ENCODE results near the gene TNPO1.

TNPO1 gene

GRCh38 chr5:72888595-72888994, 72.1 kb downstream of the TNPO1 start:
- Histone ChIP-seq H3K27ac (ENCODE audit: low read depth, low read length) (no peak overlapping the region), H3K4me1 (ENCODE audit: control insufficient read depth, insufficient read depth, low read length) (no peaks in the 10 kb centered on the region), H3K9me3 (ENCODE audit: control insufficient read depth, insufficient read depth, low read length) (no peaks in the 10 kb centered on the region), H3K9ac (ENCODE audit: low read depth, low read length) (no peak overlapping the region), H3K4me3 (ENCODE audit: low read depth, low read length) (no peak overlapping the region), H3K36me3 (ENCODE audit: control insufficient read depth, insufficient read depth, low read length) (peaks cover 98% of the 10 kb centered on the region), H3K27me3 (ENCODE audit: control insufficient read depth, insufficient read depth, low read length) (no peaks in the 10 kb centered on the region)

DNA sequence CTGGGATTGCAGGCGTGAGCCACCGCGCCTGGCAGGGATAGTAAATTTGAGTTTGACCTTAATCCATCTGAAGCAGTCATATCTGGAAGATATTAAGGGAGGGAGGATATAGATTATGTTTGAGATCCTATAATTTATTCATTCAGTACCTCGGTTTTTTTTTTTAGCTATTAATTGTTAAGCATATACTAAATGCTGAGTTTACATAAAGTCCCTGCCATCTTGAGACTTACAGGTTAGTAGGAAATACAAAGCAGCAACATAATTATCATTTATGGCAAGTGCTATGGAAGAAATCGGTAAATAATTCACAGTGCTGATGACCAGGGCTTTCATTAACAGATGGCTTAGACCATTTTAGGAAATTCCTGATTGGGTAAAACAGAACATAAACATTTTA, 72.9 kb downstream of the TNPO1 start:
- Histone ChIP-seq H3K27me3 (ENCODE audit: control insufficient read depth, insufficient read depth, low read length) (no peaks in the 10 kb centered on the region), H3K4me1 (ENCODE audit: control insufficient read depth, insufficient read depth, low read length) (no peaks in the 10 kb centered on the region), H3K9ac (ENCODE audit: low read depth, low read length) (no peak overlapping the region), H3K9me3 (ENCODE audit: control insufficient read depth, insufficient read depth, low read length) (no peaks in the 10 kb centered on the region), H3K4me3 (ENCODE audit: low read depth, low read length) (no peak overlapping the region), H3K27ac (ENCODE audit: low read depth, low read length) (no peak overlapping the region), H3K36me3 (ENCODE audit: control insufficient read depth, insufficient read depth, low read length) (peaks cover 98% of the 10 kb centered on the region)

- H3K9ac ChIP-seq (ENCODE audit: low read depth, low read length) = no peak overlapping the region
- no peaks in the 10 kb centered on the region for H3K4me1 ChIP-seq (ENCODE audit: control insufficient read depth, insufficient read depth, low read length)
- no peak overlapping the region for H3K27ac ChIP-seq (ENCODE audit: low read depth, low read length)
- no peak overlapping the region for H3K4me3 ChIP-seq (ENCODE audit: low read depth, low read length)
- H3K36me3 ChIP-seq (ENCODE audit: control insufficient read depth, insufficient read depth, low read length) = peaks cover 98% of the 10 kb centered on the region
- no peaks in the 10 kb centered on the region for H3K27me3 ChIP-seq (ENCODE audit: control insufficient read depth, insufficient read depth, low read length)
- H3K9me3 ChIP-seq (ENCODE audit: control insufficient read depth, insufficient read depth, low read length) = no peaks in the 10 kb centered on the region
Observed at GRCh38 chr5:72892846-72893245, 76.4 kb downstream of the TNPO1 start.

GRCh38 chr5:72895758-72896157, 79.3 kb downstream of the TNPO1 start:
- peaks cover 99% of the 10 kb centered on the region for H3K36me3 ChIP-seq (ENCODE audit: control insufficient read depth, insufficient read depth, low read length)

DNA sequence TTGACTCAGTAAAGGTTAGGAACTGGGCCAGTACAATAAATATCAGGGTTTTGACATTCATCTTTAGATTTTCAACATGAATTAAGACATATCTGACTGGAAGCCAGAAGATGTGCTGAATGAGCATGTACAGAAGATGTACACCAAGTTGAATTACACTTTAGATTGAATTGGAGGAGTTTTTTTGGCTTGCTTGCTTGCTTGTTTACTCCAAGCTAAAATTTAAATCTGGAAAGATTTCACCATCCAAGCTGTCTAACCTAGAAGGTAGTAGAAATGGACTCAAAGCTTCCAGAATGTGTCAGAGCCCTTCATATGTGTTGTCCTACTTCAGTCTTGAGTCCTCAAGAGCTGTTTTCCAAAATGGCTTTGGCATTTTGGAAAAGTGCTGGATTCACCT, 90.3 kb downstream of the TNPO1 start:
- Histone ChIP-seq H3K27ac (ENCODE audit: low read depth, low read length) (no peak overlapping the region), H3K36me3 (ENCODE audit: control insufficient read depth, insufficient read depth, low read length) (peaks cover 95% of the 10 kb centered on the region), H3K9ac (ENCODE audit: low read depth, low read length) (no peak overlapping the region)

More at GRCh38 chr5:72895758-72896157, 79.3 kb downstream of the TNPO1 start:
- Histone ChIP-seq H3K9me3 (ENCODE audit: control insufficient read depth, insufficient read depth, low read length) (no peaks in the 10 kb centered on the region), H3K4me3 (ENCODE audit: low read depth, low read length) (no peak overlapping the region), H3K27ac (ENCODE audit: low read depth, low read length) (no peak overlapping the region), H3K4me1 (ENCODE audit: control insufficient read depth, insufficient read depth, low read length) (no peaks in the 10 kb centered on the region), H3K27me3 (ENCODE audit: control insufficient read depth, insufficient read depth, low read length) (no peaks in the 10 kb centered on the region), H3K9ac (ENCODE audit: low read depth, low read length) (no peak overlapping the region)

GRCh38 chr5:72908664-72909063, 92.2 kb downstream of the TNPO1 start:
- Histone ChIP-seq H3K9ac (ENCODE audit: low read depth, low read length) (no peak overlapping the region), H3K36me3 (ENCODE audit: control insufficient read depth, insufficient read depth, low read length) (peaks cover 77% of the 10 kb centered on the region), H3K27me3 (ENCODE audit: control insufficient read depth, insufficient read depth, low read length) (no peaks in the 10 kb centered on the region), H3K4me1 (ENCODE audit: control insufficient read depth, insufficient read depth, low read length) (no peaks in the 10 kb centered on the region), H3K9me3 (ENCODE audit: control insufficient read depth, insufficient read depth, low read length) (no peaks in the 10 kb centered on the region), H3K27ac (ENCODE audit: low read depth, low read length) (no peak overlapping the region), H3K4me3 (ENCODE audit: low read depth, low read length) (no peak overlapping the region)

More for the DNA sequence above, 90.3 kb downstream of the TNPO1 start:
- H3K4me3 ChIP-seq (ENCODE audit: low read depth, low read length) = no peak overlapping the region
- no peaks in the 10 kb centered on the region for H3K27me3 ChIP-seq (ENCODE audit: control insufficient read depth, insufficient read depth, low read length)
- no peaks in the 10 kb centered on the region for H3K9me3 ChIP-seq (ENCODE audit: control insufficient read depth, insufficient read depth, low read length)
- H3K4me1 ChIP-seq (ENCODE audit: control insufficient read depth, insufficient read depth, low read length) = no peaks in the 10 kb centered on the region

DNA sequence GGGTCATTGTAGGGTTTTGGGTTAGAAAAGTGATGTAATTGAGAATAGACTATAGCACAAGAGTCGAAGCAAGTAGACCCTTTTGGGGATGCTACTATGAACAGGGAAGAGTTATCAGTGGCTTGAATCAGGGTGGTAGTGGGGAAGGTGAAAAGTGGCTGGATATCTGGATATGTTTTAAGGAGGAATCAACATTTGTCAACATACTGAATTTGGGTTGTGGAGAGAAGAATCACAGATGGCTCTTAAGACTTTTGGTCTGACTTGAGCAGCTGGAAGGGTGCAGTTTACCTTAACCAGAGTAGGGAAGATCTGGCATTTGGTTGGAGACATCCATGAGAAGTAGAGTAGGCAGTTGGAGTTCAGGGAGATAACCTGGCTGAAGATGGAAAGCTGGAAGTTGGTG, 100.9 kb downstream of the TNPO1 start:
- H3K9ac ChIP-seq (ENCODE audit: low read depth, low read length) = no peak overlapping the region
- H3K36me3 ChIP-seq (ENCODE audit: control insufficient read depth, insufficient read depth, low read length) = no peaks in the 10 kb centered on the region; the same call in 1 of the 2 replicates
- H3K4me1 ChIP-seq (ENCODE audit: control insufficient read depth, insufficient read depth, low read length) = no peaks in the 10 kb centered on the region; the same call in 1 of the 2 replicates
- no peaks in the 10 kb centered on the region for H3K9me3 ChIP-seq (ENCODE audit: control insufficient read depth, insufficient read depth, low read length)
- H3K4me3 ChIP-seq (ENCODE audit: low read depth, low read length) = no peak overlapping the region
- no peak overlapping the region for H3K27ac ChIP-seq (ENCODE audit: low read depth, low read length)
- H3K27me3 ChIP-seq (ENCODE audit: control insufficient read depth, insufficient read depth, low read length) = no peaks in the 10 kb centered on the region

GRCh38 chr5:72920690-72921502, 104.4 kb downstream of the TNPO1 start:
- Histone ChIP-seq H3K4me3 (ENCODE audit: low read depth, low read length) (no peak overlapping the region), H3K4me1 (ENCODE audit: control insufficient read depth, insufficient read depth, low read length) (no peaks in the 10 kb centered on the region; the same call in 1 of the 2 replicates), H3K27me3 (ENCODE audit: control insufficient read depth, insufficient read depth, low read length) (no peaks in the 10 kb centered on the region), H3K9ac (ENCODE audit: low read depth, low read length) (no peak overlapping the region), H3K27ac (ENCODE audit: low read depth, low read length) (no peak overlapping the region), H3K9me3 (ENCODE audit: control insufficient read depth, insufficient read depth, low read length) (no peaks in the 10 kb centered on the region; the same call in 1 of the 2 replicates), H3K36me3 (ENCODE audit: control insufficient read depth, insufficient read depth, low read length) (no peaks in the 10 kb centered on the region)

DNA sequence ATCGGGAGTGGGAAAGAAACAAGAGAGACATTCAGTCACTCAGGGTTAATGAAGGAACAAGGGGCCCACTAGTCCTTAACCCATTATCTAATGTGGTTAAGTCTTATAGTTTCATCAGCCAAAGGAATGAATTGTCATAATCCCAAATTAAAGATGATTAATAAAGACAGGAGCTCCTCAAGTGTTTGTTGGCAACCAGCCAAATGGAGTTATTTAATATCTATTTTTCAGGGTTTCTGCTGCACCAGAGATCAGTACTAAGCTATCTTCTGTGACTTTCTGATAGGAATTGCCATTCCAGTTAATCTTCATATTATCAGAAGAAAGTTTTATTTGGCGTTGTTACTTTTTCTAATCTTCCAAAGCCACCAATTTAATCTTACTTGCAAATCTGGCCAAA, 105.4 kb downstream of the TNPO1 start:
- Histone ChIP-seq H3K36me3 (ENCODE audit: control insufficient read depth, insufficient read depth, low read length) (no peaks in the 10 kb centered on the region), H3K4me3 (ENCODE audit: low read depth, low read length) (no peak overlapping the region), H3K27me3 (ENCODE audit: control insufficient read depth, insufficient read depth, low read length) (no peaks in the 10 kb centered on the region), H3K27ac (ENCODE audit: low read depth, low read length) (no peak overlapping the region), H3K4me1 (ENCODE audit: control insufficient read depth, insufficient read depth, low read length) (no peaks in the 10 kb centered on the region; the same call in 1 of the 2 replicates), H3K9ac (ENCODE audit: low read depth, low read length) (no peak overlapping the region), H3K9me3 (ENCODE audit: control insufficient read depth, insufficient read depth, low read length) (no peaks in the 10 kb centered on the region; the same call in 1 of the 2 replicates)

GRCh38 chr5:72922422-72922821, 106.0 kb downstream of the TNPO1 start:
- Histone ChIP-seq H3K4me3 (ENCODE audit: low read depth, low read length) (no peak overlapping the region), H3K27me3 (ENCODE audit: control insufficient read depth, insufficient read depth, low read length) (no peaks in the 10 kb centered on the region), H3K9ac (ENCODE audit: low read depth, low read length) (no peak overlapping the region), H3K9me3 (ENCODE audit: control insufficient read depth, insufficient read depth, low read length) (no peaks in the 10 kb centered on the region; the same call in 1 of the 2 replicates), H3K36me3 (ENCODE audit: control insufficient read depth, insufficient read depth, low read length) (no peaks in the 10 kb centered on the region), H3K4me1 (ENCODE audit: control insufficient read depth, insufficient read depth, low read length) (peaks cover under 1% of the 10 kb centered on the region; the same call in 1 of the 2 replicates), H3K27ac (ENCODE audit: low read depth, low read length) (no peak overlapping the region)

- H3K4me3 ChIP-seq (ENCODE audit: low read depth, low read length) = no peak overlapping the region
- H3K4me1 ChIP-seq (ENCODE audit: control insufficient read depth, insufficient read depth, low read length) = peaks cover 5% of the 10 kb centered on the region; the same call in 1 of the 2 replicates
- H3K36me3 ChIP-seq (ENCODE audit: control insufficient read depth, insufficient read depth, low read length) = no peaks in the 10 kb centered on the region
- H3K27me3 ChIP-seq (ENCODE audit: control insufficient read depth, insufficient read depth, low read length) = no peaks in the 10 kb centered on the region
- no peak overlapping the region for H3K27ac ChIP-seq (ENCODE audit: low read depth, low read length)
- no peaks in the 10 kb centered on the region; the same call in 1 of the 2 replicates for H3K9me3 ChIP-seq (ENCODE audit: control insufficient read depth, insufficient read depth, low read length)
- H3K9ac ChIP-seq (ENCODE audit: low read depth, low read length) = no peak overlapping the region
Observed at GRCh38 chr5:72925336-72926010, 109.0 kb downstream of the TNPO1 start.

Data from HUES48 (cell line).